Esophagus muscularis mucosa (tissue), 4 donors: Measurements from ENCODE around the gene FCER2. TPM values are rescaled to one million over a fixed set of nuclear protein-coding genes. Genes with fewer than 3 reads are reported as not detected.

ENCODE experiments used
- DNase-seq: peaks from one replicate; pipeline ENCODE4 v3.0.0-alpha.2; 2017; ENCODE audit errors: extremely low spot score
- H3K27ac ChIP-seq, 4 donors: fragments of 200-600 bp; sonication (generic); replicated peaks in 1 of 4; 1 replicate in 3 of 4; 2 replicates in 1 of 4; pipeline ENCODE4 v1.5.1; 2016 to 2019; ENCODE audit warnings: mild to moderate bottlenecking in 1 of 4
- H3K27me3 ChIP-seq, 4 donors: fragments of 200-600 bp; sonication (generic); one replicate each; pipeline versions ENCODE4 v1.5.1 to v1.6.0; 2016 to 2019
- H3K36me3 ChIP-seq, 4 donors: fragments of 200-600 bp; sonication (generic); one replicate each; pipeline ENCODE4 v1.5.1; 2016 to 2019
- H3K4me1 ChIP-seq, 4 donors: fragments of 200-600 bp; sonication (generic); one replicate each; pipeline ENCODE4 v1.5.1; 2016 to 2019
- H3K4me3 ChIP-seq, 4 donors: fragments of 200-600 bp; sonication (generic); 1 replicate in 2 of 4; 2 replicates in 2 of 4; pipeline ENCODE4 v1.5.1; 2016 to 2019; ENCODE audit warnings: mild to moderate bottlenecking in 4 of 4, moderate library complexity in 1 of 4
- H3K9me3 ChIP-seq, 4 donors: fragments of 200-600 bp; sonication (generic); 1 replicate in 3 of 4; 2 replicates in 1 of 4; pipeline ENCODE4 v1.5.1; 2016 to 2019
- CTCF ChIP-seq, 3 experiments: fragments of 200-600 bp in 2 of 3; fragments of 450-650 bp in 1 of 3; sonication (generic) in 2 of 3; IDR thresholded peaks; one replicate each; pipeline ENCODE4 v1.5.1; 2017 to 2019; ENCODE audit warnings: antibody characterized with exemption in 3 of 3, mild to moderate bottlenecking in 2 of 3, moderate library complexity in 1 of 3
- EP300 ChIP-seq: sonication (generic); formaldehyde crosslinking; IDR thresholded peaks from one replicate; pipeline ENCODE4 v1.6.1; 2017; ENCODE audit warnings: antibody characterized with exemption
- POLR2A ChIP-seq: fragments of 450-650 bp; IDR thresholded peaks from one replicate; pipeline ENCODE4 v1.6.1; 2017; ENCODE audit warnings: antibody characterized with exemption, moderate library complexity, mild to moderate bottlenecking, low read depth
- POLR2AphosphoS5 ChIP-seq, 2 donors: sonication (generic); formaldehyde crosslinking; IDR thresholded peaks; one replicate each; pipeline ENCODE4 v1.6.1; 2017; ENCODE audit warnings: antibody characterized with exemption in 2 of 2
- WGBS: methylation state at CpG from one replicate; pipeline ENCODE4 v1.1.5; 2018; 5-methylcytosine and 5-hydroxymethylcytosine counted together
- intact Hi-C: fragments of 100-400 bp; cut with DNase I; formaldehyde crosslinking; loops from one replicate; pipeline ENCODE4 v1.15.1; 2023
- total RNA-seq, 4 donors: library from RNA; depleted of rRNA; stranded (reverse); fragments of >200 nt; gene quantifications; one replicate each; pipeline versions ENCODE4 v1.1.0 to v1.2.1, GENCODE V29; 2016

The FCER2 gene
- total RNA-seq, 4 donors from 2014 or later, result 0.29 TPM; not detected in 3

- peak overlapping the region; percentile 75 to 100 (median 88) for H3K4me3 ChIP-seq
- TF ChIP-seq POLR2A (no peak), POLR2AphosphoS5 (IDR thresholded peaks at IDR 0.05) (no peak), CTCF (IDR thresholded peaks at IDR 0.05) (no peak)
- H3K27ac ChIP-seq, result peak overlapping the region in 1 of 4 donors; percentile 90
- 54% methylated on average over 22 of the region's 22 CpGs for WGBS
- H3K9me3 ChIP-seq, result no peaks in the 10 kb centered on the region
- H3K4me1 ChIP-seq, result peaks cover 10 to 29% (median 22%) of the 10 kb centered on the region in 4 donors
- H3K27me3 ChIP-seq, result peaks cover 0 to 54% (median 3%) of the 10 kb centered on the region in 4 donors
- peaks cover 0 to 30% (median 24%) of the 10 kb centered on the region in 4 donors for H3K36me3 ChIP-seq
- intact Hi-C loops, result loop anchor here (5.0 to 10.0 kb wide), 2 partner anchors 115 to 328 kb away; no protein-coding TSS in a partner anchor
- DNase-seq, result no peak
Measured at GRCh38 chr19:7679771-7680605, 21.9 kb downstream of the FCER2 start.

- DNase-seq, result no peak
- H3K27me3 ChIP-seq, result peaks cover 0 to 54% (median 3%) of the 10 kb centered on the region in 4 donors
- H3K36me3 ChIP-seq, result peaks cover 0 to 22% (median 21%) of the 10 kb centered on the region in 4 donors
- TF ChIP-seq POLR2A (no peak), CTCF (IDR thresholded peaks at IDR 0.05) (no peak), POLR2AphosphoS5 (IDR thresholded peaks at IDR 0.05) (no peak), EP300 (no peak)
- H3K4me3 ChIP-seq, result no peak overlapping the region
- WGBS, result 53% methylated on average over 28 of the region's 30 CpGs
- H3K4me1 ChIP-seq, result peaks cover 10 to 32% (median 22%) of the 10 kb centered on the region in 4 donors
- intact Hi-C loops, result no loop called here
- H3K9me3 ChIP-seq, result no peaks in the 10 kb centered on the region
- no peak overlapping the region for H3K27ac ChIP-seq
Measured at GRCh38 chr19:7678971-7679751, 22.8 kb downstream of the FCER2 start.

- WGBS, result 49% methylated on average over 12 of the region's 12 CpGs
- H3K4me3 ChIP-seq, result no peak overlapping the region
- H3K27ac ChIP-seq, result no peak overlapping the region
- TF ChIP-seq POLR2A (no peak), EP300 (no peak), CTCF (IDR thresholded peaks at IDR 0.05) (no peak), POLR2AphosphoS5 (IDR thresholded peaks at IDR 0.05) (no peak)
- no peaks in the 10 kb centered on the region for H3K9me3 ChIP-seq
- no peak for DNase-seq
- H3K27me3 ChIP-seq, result peaks cover 0 to 64% (median 3%) of the 10 kb centered on the region in 4 donors
- H3K36me3 ChIP-seq, result peaks cover 0 to 8% (median 7%) of the 10 kb centered on the region in 4 donors
- intact Hi-C loops, result no loop called here
- peaks cover 10 to 33% (median 22%) of the 10 kb centered on the region in 4 donors for H3K4me1 ChIP-seq
Measured at GRCh38 chr19:7677669-7678311, 24.1 kb downstream of the FCER2 start.

- Histone ChIP-seq H3K27me3 (peaks cover 0 to 73% (median 4%) of the 10 kb centered on the region in 4 donors), H3K27ac (no peak within 1 kb of the TSS), H3K4me1 (peaks cover 5 to 24% (median 14%) of the 10 kb centered on the region in 4 donors), H3K4me3 (no peak within 1 kb of the TSS), H3K9me3 (no peaks in the 10 kb centered on the region), H3K36me3 (no peaks in the 10 kb centered on the region)
- DNase-seq, result no peak
- 51% methylated on average over 10 of the region's 10 CpGs for WGBS
- no peak for TF ChIP-seq POLR2A
- TF ChIP-seq CTCF (IDR thresholded peaks at IDR 0.05), result no peak
- TF ChIP-seq POLR2AphosphoS5 (IDR thresholded peaks at IDR 0.05), result no peak
- intact Hi-C loops, result no loop called here
Measured at GRCh38 chr19:7676854-7677253, 25.1 kb downstream of the FCER2 start, which contains the start of gene MCEMP1. MCEMP1 (plus strand) TSS chr19:7677090; CDS start chr19:7677121, 31 bp downstream.
